Keratinocyte (primary cell): ENCODE results near the gene GTPBP6.

Source experiments
- EZH2 ChIP-seq: IDR thresholded peaks from one replicate; pipeline ENCODE4 v1.6.1; 2012; ENCODE audit warnings: inconsistent platforms, mild to moderate bottlenecking, low read length, moderate library complexity
- TF ChIP-seq, protein P1 (sequence below), 3 experiments: IDR thresholded peaks in 1 of 3; conservative IDR thresholded peaks in 1 of 3; optimal IDR thresholded peaks in 1 of 3; 2 replicates in 2 of 3; 3 replicates in 1 of 3; pipeline versions ENCODE3 to v1.5.1; 2011; ENCODE audit warnings: low read length in 3 of 3, mild to moderate bottlenecking in 3 of 3, moderate library complexity in 2 of 3, control low read depth in 1 of 3, inconsistent platforms in 1 of 3; ENCODE audit not compliant: insufficient read depth in 2 of 3; ENCODE audit errors: extremely low read depth in 1 of 3

DNA sequence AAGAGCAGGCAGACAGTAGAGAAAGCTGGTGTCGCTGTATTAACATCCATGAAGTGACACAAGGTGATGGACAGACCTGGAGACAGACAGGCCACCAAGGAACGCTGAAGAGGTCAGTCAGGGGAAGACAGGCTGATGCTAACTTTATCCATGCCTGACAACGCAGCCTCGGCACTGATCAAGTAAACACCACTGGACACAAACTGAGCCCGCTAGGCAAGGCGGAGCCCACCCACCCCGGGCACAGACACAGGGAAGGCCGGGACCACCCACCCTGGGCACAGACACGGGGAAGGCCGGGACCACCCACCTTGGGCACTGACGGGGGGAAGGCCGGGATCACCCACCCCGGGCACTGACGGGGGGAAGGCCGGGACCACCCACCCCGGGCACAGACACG lies 49.3 kb upstream of the GTPBP6 start:
- TF ChIP-seq, protein P1, sequence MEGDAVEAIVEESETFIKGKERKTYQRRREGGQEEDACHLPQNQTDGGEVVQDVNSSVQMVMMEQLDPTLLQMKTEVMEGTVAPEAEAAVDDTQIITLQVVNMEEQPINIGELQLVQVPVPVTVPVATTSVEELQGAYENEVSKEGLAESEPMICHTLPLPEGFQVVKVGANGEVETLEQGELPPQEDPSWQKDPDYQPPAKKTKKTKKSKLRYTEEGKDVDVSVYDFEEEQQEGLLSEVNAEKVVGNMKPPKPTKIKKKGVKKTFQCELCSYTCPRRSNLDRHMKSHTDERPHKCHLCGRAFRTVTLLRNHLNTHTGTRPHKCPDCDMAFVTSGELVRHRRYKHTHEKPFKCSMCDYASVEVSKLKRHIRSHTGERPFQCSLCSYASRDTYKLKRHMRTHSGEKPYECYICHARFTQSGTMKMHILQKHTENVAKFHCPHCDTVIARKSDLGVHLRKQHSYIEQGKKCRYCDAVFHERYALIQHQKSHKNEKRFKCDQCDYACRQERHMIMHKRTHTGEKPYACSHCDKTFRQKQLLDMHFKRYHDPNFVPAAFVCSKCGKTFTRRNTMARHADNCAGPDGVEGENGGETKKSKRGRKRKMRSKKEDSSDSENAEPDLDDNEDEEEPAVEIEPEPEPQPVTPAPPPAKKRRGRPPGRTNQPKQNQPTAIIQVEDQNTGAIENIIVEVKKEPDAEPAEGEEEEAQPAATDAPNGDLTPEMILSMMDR (optimal IDR thresholded peaks at IDR 0.05 in 1 of 3, IDR thresholded peaks at IDR 0.05 in 1 of 3, conservative IDR thresholded peaks at IDR 0.05 in 1 of 3; ENCODE audit: extremely low read depth in 1 of 3, insufficient read depth in 2 of 3, low read length in 3 of 3), result no peak
- no peak for TF ChIP-seq EZH2
